Tibial artery (tissue), 4 donors: Measurements from ENCODE around the gene MYO1H.
A peak's percentile ranks its signal among the peaks of the same experiment; 100 is the strongest.
"Not testable (repeated sequence)": the region's sequence is repeated elsewhere in the genome, so short reads cannot be mapped to it uniquely, and the experiment has no call there.

Experiments used
- DNase-seq, 2 donors: peaks; one replicate each; pipeline ENCODE4 v3.0.0-alpha.2; 2019
- H3K27ac ChIP-seq, 2 donors: fragments of 200-600 bp; sonication (generic) in 1 of 2; 1 replicate in 1 of 2; 2 replicates in 1 of 2; pipeline ENCODE4 v1.5.1; 2018 to 2019; ENCODE audit warnings: mild to moderate bottlenecking in 1 of 2
- H3K27me3 ChIP-seq, 2 donors: fragments of 200-600 bp; sonication (generic) in 1 of 2; one replicate each; pipeline versions ENCODE4 v1.5.1 to v1.6.0; 2016 to 2019
- H3K36me3 ChIP-seq, 3 donors: fragments of 200-600 bp; sonication (generic) in 2 of 3; one replicate each; pipeline ENCODE4 v1.5.1; 2016 to 2019; ENCODE audit warnings: mild to moderate bottlenecking in 2 of 3
- H3K4me1 ChIP-seq, 4 donors: fragments of 200-600 bp; sonication (generic) in 2 of 4; 1 replicate in 3 of 4; 2 replicates in 1 of 4; pipeline ENCODE4 v1.5.1; 2016 to 2019
- H3K4me3 ChIP-seq, 2 donors: fragments of 200-600 bp; sonication (generic) in 1 of 2; 1 replicate in 1 of 2; 2 replicates in 1 of 2; pipeline ENCODE4 v1.5.1; 2018 to 2019; ENCODE audit warnings: mild to moderate bottlenecking in 2 of 2
- H3K9me3 ChIP-seq, 3 donors: fragments of 200-600 bp; sonication (generic) in 1 of 3; one replicate each; pipeline ENCODE4 v1.5.1; 2016 to 2019
- intact Hi-C: fragments of 100-400 bp; cut with DNase I; formaldehyde crosslinking; loops from one replicate; pipeline ENCODE4 v1.15.0; 2023; ENCODE audit warnings: low total_unique reads
- TF ChIP-seq, protein P1 (sequence below), 2 experiments: fragments of 200-600 bp in 1 of 2; fragments of 450-650 bp in 1 of 2; IDR thresholded peaks; one replicate each; pipeline ENCODE4 v1.5.1; 2017 to 2019; ENCODE audit warnings: antibody characterized with exemption in 2 of 2, mild to moderate bottlenecking in 1 of 2, moderate library complexity in 1 of 2

MYO1H gene

DNA sequence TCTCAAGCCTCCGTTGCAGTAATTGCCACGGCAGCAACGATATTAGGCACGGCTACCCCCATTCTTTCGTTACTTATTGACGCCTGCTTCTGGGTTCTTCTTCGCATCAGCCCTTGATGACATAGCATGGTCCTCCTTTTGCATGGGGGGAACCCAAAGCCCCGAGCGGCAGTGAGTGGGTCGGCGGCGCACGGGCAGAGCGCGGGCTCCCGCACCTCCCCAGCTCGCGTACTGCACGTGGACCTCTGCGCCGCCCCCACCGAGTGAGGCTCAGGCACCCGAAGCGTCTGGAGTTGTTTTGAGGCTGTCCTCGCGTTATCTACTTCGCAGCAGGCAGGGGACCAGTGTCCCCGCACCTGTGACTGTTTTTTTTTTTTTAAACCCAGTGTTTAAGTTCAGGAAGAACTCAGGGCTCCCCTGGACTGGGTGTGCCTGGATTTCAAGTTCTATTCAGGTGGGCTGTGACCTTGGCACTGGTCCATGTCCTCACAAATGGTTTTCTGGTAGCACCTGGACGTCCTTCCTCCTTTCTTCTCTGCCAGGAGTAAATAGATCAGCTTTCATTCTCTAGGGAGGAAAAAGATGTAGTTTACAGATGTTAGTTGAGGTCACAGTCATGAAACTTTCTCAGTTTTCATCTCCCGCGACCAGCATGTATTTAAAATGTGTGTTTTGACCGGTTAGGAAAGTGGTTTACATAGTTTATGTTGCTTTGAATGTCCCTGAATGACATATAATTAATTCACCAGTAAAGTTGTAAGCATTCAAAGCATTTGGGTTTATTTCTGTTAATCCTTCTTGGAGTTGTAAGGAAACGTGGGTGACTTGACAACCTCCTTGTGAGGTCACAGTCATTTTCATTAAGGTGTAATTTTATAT lies 37.2 kb upstream of the MYO1H start:
- Histone ChIP-seq H3K4me1 (peaks cover 0 to 22% (median 16%) of the 10 kb centered on the region in 4 donors), H3K9me3 (no peaks in the 10 kb centered on the region), H3K4me3 (peak overlapping the region; percentile 37 to 52), H3K27me3 (peaks cover 0 to 73% of the 10 kb centered on the region in 2 donors), H3K36me3 (no peaks in the 10 kb centered on the region), H3K27ac (no peak overlapping the region)
- TF ChIP-seq, protein P1, sequence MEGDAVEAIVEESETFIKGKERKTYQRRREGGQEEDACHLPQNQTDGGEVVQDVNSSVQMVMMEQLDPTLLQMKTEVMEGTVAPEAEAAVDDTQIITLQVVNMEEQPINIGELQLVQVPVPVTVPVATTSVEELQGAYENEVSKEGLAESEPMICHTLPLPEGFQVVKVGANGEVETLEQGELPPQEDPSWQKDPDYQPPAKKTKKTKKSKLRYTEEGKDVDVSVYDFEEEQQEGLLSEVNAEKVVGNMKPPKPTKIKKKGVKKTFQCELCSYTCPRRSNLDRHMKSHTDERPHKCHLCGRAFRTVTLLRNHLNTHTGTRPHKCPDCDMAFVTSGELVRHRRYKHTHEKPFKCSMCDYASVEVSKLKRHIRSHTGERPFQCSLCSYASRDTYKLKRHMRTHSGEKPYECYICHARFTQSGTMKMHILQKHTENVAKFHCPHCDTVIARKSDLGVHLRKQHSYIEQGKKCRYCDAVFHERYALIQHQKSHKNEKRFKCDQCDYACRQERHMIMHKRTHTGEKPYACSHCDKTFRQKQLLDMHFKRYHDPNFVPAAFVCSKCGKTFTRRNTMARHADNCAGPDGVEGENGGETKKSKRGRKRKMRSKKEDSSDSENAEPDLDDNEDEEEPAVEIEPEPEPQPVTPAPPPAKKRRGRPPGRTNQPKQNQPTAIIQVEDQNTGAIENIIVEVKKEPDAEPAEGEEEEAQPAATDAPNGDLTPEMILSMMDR (IDR thresholded peaks at IDR 0.05): no peak
- no peak for DNase-seq
- intact Hi-C loops: no loop called here

DNA sequence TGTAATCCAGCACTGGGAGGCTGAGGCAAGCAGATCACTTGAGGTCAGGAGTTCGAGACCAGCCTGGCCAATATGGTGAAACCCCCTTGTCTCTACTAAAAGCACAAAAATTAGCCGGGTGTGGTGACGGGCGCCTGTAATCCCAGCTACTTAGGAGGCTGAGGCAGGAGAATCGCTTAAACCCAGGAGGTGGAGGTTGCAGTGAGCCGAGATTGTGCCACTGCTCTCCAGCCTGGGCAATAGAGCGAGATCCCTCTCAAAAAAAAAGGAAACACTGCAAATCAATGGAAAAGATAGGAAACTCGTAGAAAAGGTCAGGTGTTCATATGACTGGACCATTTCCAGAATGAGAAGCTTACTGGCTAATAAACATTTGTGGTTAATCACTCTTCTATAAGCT lies 26.4 kb upstream of the MYO1H start:
- H3K36me3 ChIP-seq, H3K9me3 ChIP-seq, H3K4me3 ChIP-seq, H3K4me1 ChIP-seq, DNase-seq, H3K27ac ChIP-seq, intact Hi-C loops: not testable (repeated sequence)
- H3K27me3 ChIP-seq: peaks cover 0 to 17% of the 10 kb centered on the region in 2 donors

DNA sequence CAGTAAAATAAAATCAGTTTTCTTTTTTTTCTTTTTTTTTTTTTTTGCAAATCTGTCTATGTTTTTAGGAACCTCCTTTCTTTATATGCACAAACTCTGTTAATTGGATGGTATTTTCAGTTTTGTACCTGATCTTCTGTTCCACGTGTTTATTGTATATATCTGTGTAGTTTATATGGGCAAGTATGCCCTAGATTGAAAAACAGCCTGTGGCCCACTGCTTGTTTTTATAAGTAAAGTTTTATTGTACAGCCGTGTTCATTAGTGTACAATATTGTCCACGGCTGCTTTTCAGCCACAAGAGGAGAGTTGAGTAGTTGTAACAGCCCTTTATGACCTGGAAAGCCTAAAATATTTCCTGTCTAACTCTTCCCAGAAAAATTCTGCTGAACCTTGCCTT lies 18.7 kb upstream of the MYO1H start:
- H3K9me3 ChIP-seq: no peaks in the 10 kb centered on the region
- TF ChIP-seq, protein P1 (IDR thresholded peaks at IDR 0.05): no peak
- intact Hi-C loops: no loop called here
- H3K27ac ChIP-seq: no peak overlapping the region
- DNase-seq: no peak
- H3K27me3 ChIP-seq: peaks cover 0 to 11% of the 10 kb centered on the region in 2 donors
- no peaks in the 10 kb centered on the region for H3K4me1 ChIP-seq
- H3K36me3 ChIP-seq: no peaks in the 10 kb centered on the region
- no peak overlapping the region for H3K4me3 ChIP-seq

DNA sequence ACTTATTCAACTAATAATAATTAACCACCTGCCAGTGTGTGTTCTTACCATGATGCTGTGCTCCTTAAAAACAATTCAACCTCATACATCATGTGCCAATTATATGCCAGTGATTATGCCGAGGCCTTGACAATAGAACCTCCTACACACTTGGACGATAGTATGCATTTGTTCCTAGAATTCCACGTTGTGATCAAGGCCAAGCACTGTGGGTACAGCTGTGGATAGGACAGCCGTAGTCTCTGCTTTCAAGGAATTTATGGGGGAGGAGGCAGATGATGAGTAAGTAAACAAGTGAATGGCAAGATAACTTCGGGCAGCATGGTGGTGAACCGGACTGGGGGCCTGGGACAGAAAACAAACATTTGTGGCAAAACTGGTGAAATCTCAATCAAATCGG lies 18.0 kb upstream of the MYO1H start:
- Histone ChIP-seq H3K36me3 (no peaks in the 10 kb centered on the region), H3K4me3 (no peak overlapping the region), H3K27me3 (peaks cover 0 to 11% of the 10 kb centered on the region in 2 donors), H3K27ac (no peak overlapping the region), H3K9me3 (no peaks in the 10 kb centered on the region), H3K4me1 (no peaks in the 10 kb centered on the region)
- TF ChIP-seq, protein P1 (IDR thresholded peaks at IDR 0.05): no peak
- no peak for DNase-seq
- intact Hi-C loops: no loop called here

DNA sequence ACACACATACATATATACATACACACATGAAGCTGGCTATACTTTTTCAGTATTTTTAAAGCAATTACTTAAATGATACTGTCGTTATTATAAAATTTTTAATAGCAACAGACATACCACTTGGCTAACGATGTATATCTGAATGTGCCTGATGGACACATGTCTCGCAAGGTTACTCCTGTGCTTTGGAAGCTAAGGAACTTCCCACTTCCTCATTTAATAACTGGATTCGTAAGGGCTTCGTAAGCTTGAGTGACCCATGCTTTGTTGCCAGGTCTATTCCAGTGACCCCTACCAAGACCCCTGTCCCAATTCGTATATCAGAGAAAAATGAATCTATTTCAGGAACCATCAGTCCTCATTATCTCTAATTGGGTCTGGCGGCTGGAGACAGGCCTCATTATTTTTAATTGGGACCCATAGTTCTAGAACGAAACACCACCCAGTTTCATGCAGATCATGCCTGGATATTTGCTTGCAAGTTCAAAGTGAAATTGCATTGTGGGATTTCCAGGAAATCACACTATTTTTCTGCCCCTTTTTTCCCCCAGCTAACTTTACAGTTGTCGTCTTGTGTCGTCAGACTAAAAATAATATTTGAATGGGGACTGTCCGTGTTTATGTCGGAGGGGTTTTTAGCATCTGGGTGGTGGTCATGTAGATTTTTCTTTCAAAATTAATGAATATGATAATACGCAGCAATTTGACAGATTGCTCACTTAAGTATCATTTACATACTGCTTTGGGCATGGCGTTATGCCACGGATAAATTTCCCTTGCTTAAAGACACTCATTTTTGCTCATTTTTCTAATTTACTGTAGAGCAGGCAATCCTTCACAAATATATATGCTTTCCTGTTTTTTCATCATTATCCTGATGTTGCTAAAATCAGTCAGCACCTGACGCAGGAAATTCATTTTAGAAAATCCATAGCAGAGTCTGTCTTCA lies 17.1 kb upstream of the MYO1H start:
- no peak for DNase-seq
- Histone ChIP-seq H3K27ac (no peak overlapping the region), H3K4me3 (no peak overlapping the region), H3K36me3 (no peaks in the 10 kb centered on the region), H3K9me3 (no peaks in the 10 kb centered on the region), H3K27me3 (peaks cover 0 to 11% of the 10 kb centered on the region in 2 donors), H3K4me1 (no peaks in the 10 kb centered on the region)
- intact Hi-C loops: no loop called here
- TF ChIP-seq, protein P1 (IDR thresholded peaks at IDR 0.05): no peak
